A673 (cell line): Measurements from ENCODE around the gene MTHFD2L.

Experiments
- CTCF ChIP-seq: fragments of 300-800, 200-600 bp; sonication (generic); conservative IDR thresholded peaks from 2 replicates; pipeline ENCODE4 v1.5.1; 2017; ENCODE audit warnings: low read depth, mild to moderate bottlenecking, antibody characterized with exemption, low read length, moderate library complexity, mixed read lengths
- EZH2 ChIP-seq: fragments of 200-600 bp; sonication (generic); IDR thresholded peaks from 2 replicates; pipeline ENCODE4 v1.6.1; 2017; ENCODE audit warnings: borderline replicate concordance, low read depth, mild to moderate bottlenecking, mixed read lengths, antibody characterized with exemption, low read length; ENCODE audit not compliant: poor library complexity, severe bottlenecking

GRCh38 chr4:74125029-74125428 is 32.9 kb upstream of the MTHFD2L start:
- TF ChIP-seq CTCF (no peak), EZH2 (no peak)
